HK-2 (cell line): Measurements from ENCODE around the gene TSEN54.

Source experiments
- DNase-seq: peaks from one replicate; pipeline ENCODE4 v3.0.0-alpha.2; 2018; ENCODE audit not compliant: unreplicated experiment

TSEN54 gene

DNA sequence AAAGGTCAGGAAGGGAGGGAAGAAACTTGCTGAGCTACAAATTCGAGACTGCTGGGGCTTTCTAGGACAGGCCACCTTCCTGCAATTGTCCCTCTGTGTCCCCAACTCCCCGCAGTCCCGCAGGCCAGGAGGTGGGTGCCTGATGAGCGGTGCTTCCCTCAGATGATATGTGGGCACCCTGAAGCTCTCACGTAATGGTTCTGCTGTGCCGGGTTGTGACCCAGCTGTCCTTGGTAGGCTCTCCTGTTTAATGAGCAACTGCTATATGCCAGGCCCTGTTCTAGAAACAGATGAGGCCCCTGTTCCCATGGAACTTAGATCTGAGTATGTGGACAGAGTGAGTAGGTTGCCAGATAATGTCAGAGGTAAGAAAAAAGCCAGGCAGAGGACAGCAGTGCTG, 49.3 kb downstream of the TSEN54 start:
- no peak for DNase-seq

DNA sequence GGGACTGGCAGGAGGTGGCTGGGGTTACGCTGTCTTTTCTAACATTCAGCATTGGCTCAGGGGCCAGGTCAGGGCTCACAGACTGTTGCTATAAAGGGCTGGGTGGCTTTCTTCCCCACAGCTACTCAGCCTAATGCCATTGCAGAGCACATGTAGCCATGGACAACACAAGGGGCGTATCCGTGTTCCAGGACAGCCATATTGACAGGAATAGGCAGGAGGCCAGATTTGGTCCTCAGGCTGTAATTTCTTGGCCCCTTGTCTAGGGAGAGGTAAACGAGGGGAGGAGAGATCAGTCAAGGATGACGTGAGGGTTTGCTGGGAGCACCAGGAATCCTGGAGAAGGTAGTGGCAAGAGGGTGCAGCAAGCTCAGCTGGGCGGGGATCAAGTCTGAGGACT, 50.1 kb downstream of the TSEN54 start:
- DNase-seq, result no peak

DNA sequence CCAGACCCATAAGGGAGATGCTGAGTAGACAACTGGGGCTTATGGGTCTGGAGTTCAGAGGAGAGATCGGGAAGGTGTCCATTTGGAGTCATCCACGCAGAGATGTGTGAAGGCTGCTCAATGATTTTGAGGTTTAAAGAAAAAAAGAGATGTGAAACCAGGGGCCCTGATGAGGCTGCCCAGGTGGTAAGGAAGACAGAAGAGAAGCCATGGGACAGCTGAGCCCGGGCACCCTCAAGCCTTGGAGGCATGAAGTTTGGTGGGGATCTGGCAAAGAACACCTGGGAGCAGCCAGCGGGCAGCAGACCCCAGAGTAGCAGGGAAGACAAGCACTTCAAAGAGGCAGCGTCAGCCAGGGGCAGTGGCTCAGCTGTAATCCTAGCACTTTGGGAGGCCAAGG, 50.5 kb downstream of the TSEN54 start:
- DNase-seq, result no peak

DNA sequence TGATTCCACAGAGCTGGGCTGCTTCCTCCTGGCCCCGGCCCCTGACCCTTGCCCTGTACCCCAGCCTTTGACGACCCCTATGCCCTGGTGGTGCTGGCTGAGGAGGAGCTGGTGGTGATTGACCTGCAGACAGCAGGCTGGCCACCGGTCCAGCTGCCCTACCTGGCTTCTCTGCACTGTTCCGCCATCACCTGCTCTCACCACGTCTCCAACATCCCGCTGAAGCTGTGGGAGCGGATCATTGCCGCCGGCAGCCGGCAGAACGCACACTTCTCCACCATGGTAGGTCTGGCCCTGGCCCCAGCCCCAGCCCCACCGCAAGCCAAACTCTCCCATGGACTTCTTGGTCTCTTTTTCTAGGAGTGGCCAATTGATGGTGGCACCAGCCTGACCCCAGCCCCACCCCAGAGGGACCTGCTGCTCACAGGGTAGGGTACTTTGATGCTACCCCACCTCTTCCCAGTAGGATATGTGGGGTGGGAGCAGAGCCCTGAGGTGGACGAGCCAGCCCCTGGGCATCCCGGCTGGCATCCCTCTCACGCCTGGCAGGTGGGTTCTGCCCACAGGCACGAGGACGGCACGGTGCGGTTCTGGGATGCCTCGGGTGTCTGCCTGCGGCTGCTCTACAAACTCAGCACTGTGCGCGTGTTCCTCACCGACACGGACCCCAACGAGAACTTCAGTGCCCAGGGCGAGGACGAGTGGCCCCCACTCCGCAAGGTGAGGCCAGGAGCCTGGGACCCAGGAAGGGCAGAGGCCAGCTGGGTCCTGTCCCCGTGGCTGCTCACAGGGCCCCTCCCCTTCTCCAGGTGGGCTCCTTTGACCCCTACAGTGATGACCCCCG, 52.3 kb downstream of the TSEN54 start:
- DNase-seq, result no peak

DNA sequence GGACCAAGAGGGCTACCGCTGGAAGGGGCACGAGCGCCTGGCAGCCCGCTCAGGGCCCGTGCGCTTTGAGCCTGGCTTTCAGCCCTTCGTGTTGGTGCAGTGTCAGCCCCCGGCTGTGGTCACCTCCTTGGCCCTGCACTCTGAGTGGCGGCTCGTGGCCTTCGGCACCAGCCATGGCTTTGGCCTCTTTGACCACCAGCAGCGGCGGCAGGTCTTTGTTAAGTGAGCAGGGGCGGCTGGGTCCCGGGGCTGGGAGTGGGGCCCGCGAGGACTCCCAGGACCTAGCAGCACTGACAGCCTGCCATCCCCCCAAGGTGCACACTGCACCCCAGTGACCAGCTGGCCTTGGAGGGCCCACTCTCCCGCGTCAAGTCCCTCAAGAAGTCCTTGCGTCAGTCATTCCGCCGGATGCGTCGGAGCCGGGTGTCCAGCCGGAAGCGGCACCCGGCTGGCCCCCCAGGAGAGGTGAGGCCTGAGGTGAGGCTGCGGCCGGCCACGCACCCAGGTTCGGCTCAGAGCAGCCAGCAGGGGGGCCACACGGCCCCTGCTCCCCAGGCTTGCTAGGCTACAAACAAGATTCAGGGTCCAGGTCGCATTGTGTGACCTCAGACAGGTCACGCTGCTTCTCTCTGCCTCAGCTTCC, 53.8 kb downstream of the TSEN54 start:
- no peak for DNase-seq

DNA sequence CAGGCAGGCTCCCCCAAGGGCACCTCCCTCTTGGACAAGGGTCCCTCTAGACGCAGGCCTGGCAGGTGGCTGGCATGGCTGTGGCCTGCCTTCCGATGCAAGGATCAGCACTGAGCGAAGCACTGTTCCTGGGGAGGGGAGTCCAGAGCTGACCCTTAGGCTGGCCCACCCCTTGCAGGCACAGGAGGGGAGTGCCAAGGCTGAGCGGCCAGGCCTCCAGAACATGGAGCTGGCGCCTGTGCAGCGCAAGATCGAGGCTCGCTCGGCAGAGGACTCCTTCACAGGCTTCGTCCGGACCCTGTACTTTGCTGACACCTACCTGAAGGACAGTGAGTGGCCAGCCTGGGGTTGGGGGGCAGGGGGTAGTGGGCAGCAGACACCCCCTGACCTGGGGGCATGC, 54.4 kb downstream of the TSEN54 start:
- no peak for DNase-seq

DNA sequence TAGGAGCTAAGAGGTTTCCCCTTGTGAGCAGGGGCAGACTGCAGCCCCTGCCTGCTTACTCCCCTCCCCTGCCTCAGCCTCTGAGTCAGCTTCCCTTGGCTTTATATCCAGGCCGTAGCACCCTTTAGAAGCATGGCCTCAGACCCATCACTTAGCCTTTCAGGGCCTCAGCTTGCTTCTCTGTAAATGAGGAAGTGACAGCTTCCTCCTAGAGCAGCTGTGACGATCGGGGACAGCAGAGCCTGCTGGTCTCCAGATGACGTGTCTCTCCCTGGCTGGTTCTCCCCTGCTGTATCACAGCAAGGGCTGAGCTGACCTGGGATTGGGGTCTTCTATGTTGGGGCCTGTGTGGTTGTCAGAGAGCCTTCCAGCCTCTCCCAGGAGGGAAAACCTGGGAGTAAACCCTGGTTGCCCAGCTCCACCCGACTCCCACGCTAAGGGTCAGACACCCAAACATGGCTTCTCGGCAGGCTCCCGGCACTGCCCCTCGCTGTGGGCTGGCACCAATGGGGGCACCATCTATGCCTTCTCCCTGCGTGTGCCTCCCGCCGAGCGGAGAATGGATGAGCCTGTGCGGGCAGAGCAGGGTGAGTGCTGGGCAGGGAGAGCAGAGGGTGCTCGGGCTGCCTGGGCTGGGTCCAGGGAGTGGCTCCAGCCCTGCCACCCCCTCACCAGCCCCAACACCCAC, 55.0 kb downstream of the TSEN54 start:
- no peak for DNase-seq

DNA sequence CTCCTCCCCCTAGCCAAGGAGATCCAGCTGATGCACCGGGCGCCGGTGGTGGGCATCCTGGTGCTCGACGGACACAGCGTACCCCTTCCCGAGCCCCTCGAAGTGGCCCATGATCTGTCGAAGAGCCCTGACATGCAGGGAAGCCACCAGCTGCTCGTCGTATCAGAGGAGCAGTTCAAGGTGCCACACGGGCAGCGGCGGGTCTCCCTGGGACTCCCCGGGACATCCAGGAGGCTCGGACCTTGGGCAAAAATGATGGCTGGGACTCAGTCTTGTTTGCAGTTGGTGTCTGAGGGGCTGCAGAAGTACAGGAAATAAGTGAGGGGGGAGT, 55.5 kb downstream of the TSEN54 start:
- DNase-seq, result no peak

DNA sequence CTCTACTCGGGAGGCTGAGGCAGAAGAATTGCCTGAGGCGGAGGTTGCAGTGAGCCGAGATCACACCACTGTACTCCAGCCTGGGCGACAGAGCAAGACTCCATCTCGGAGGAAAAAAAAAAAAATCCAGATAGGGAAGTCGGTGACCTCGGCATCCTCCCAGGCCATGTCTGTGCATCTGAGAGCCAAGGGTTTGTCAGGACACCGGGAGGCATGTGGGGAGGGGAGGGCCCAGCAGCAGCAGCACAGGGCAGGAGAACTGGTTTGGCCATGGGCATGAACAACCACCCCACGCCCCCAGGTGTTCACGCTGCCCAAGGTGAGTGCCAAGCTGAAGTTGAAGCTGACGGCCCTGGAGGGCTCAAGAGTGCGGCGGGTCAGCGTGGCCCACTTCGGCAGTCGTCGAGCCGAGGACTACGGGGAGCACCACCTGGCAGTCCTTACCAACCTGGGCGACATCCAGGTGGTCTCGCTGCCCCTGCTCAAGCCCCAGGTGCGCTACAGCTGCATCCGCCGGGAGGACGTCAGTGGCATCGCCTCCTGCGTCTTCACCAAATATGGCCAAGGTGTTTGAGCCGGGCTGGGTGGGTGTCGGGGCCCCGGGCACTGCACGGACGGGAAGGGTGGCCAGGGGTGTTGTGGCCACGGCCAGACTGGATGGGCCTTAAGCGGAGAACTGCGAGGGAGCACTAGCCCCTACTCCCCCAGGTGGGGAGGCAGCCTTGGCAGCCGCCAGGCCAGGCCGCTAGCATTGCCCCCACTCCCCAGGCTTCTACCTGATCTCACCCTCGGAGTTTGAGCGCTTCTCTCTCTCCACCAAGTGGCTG, 56.6 kb downstream of the TSEN54 start:
- DNase-seq, result no peak

DNA sequence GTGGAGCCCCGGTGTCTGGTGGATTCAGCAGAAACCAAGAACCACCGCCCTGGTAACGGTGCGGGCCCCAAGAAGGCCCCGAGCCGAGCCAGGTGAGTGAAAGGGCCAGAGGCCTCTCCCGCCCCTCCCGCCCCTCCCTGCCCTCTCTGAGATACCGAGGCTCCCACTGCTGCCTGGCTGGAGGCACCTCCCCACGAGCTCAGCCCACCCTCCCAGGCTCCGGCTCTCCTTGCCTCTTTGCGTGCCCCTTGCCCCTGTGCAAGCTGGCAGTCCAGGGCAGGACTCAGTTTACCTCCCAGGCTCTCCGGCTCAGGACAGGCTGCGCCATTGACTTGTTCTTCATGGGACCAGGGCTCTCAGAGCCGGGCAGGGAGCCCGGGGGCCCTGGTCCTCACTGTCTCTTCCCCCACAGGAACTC, 57.2 kb downstream of the TSEN54 start:
- DNase-seq, result no peak

DNA sequence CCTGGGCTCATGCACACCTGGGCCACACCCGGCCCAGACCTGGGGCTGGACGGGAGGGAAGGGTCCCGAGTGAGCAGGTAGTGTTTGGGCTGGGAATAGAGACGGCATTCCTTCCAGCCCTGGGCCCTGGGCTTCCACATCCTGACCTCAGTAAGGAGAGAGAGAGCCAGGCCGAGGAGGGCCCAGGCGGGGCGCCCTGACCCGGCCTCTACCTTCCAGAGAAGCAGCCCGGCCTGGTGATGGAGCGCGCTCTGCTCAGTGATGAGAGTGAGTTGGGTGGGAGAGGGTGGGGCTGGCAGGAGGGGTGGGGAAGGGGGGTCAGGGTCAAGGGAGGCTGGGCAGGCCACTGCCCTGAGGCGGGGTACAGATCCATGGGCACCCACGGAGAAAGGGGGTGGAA, 57.7 kb downstream of the TSEN54 start:
- DNase-seq, result no peak
